ENCODE measurements around the gene HRH3. TPM values are rescaled to one million over a fixed set of nuclear protein-coding genes. Genes with fewer than 3 reads are reported as not detected.
A peak's percentile ranks its signal among the peaks of the same experiment; 100 is the strongest.

The HRH3 gene
- total RNA-seq, 6 donors from 2014 or later = not detected

DNA sequence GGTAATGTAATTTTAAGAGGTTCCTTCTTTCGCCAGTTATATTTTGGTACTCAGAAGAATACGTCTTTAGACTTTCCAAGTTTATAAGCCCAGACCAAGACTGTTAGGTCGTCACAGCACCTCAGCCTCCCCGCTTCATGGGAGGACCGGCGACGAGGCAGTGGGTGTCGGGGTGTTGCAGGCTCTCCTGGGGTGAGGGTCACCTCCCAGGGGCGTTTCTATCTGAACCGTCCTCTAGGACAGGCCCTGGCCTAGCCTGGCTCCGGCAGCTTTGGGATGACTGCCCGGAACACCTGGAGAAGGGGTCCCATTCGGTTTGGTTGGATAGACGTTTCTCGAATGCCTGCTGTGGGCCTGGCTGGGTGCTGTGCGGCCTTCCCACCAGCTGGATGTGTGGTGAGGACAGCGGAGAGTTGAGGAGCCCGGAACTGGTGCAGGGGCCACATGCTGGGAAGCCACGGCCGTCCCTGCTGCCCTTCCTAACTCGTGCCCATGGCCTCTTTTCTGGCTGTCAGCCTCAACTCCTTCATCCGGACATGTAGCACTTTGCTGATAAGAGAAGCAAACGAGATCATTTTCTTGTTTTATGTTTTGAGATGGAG lies 19.3 kb upstream of the HRH3 start:
- peak overlapping the region; percentile 90 to 93 (median 90) for H3K27ac ChIP-seq
- WGBS, 2 donors = 46 to 47% methylated on average over 14 to 23 of the region's 23 CpGs
- H3K36me3 ChIP-seq = peaks cover 0 to 14% (median 0%) of the 10 kb centered on the region in 4 donors
- H3K4me3 ChIP-seq = peak overlapping the region; percentile 86 to 94 (median 92)
- H3K4me1 ChIP-seq = peaks cover 12 to 34% (median 23%) of the 10 kb centered on the region in 4 donors
- H3K27me3 ChIP-seq = no peaks in the 10 kb centered on the region
- no peaks in the 10 kb centered on the region for H3K9me3 ChIP-seq
- no peak for DNase-seq
- no peak for ATAC-seq (ENCODE audit: low FRiP score in 2 of 2)
- TF ChIP-seq POLR2AphosphoS5 (IDR thresholded peaks at IDR 0.05) (no peak), EP300 (IDR thresholded peaks at IDR 0.05) (no peak), POLR2A (IDR thresholded peaks at IDR 0.05) (no peak)
- TF ChIP-seq, protein P1, sequence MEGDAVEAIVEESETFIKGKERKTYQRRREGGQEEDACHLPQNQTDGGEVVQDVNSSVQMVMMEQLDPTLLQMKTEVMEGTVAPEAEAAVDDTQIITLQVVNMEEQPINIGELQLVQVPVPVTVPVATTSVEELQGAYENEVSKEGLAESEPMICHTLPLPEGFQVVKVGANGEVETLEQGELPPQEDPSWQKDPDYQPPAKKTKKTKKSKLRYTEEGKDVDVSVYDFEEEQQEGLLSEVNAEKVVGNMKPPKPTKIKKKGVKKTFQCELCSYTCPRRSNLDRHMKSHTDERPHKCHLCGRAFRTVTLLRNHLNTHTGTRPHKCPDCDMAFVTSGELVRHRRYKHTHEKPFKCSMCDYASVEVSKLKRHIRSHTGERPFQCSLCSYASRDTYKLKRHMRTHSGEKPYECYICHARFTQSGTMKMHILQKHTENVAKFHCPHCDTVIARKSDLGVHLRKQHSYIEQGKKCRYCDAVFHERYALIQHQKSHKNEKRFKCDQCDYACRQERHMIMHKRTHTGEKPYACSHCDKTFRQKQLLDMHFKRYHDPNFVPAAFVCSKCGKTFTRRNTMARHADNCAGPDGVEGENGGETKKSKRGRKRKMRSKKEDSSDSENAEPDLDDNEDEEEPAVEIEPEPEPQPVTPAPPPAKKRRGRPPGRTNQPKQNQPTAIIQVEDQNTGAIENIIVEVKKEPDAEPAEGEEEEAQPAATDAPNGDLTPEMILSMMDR (IDR thresholded peaks at IDR 0.05) = no peak

DNA sequence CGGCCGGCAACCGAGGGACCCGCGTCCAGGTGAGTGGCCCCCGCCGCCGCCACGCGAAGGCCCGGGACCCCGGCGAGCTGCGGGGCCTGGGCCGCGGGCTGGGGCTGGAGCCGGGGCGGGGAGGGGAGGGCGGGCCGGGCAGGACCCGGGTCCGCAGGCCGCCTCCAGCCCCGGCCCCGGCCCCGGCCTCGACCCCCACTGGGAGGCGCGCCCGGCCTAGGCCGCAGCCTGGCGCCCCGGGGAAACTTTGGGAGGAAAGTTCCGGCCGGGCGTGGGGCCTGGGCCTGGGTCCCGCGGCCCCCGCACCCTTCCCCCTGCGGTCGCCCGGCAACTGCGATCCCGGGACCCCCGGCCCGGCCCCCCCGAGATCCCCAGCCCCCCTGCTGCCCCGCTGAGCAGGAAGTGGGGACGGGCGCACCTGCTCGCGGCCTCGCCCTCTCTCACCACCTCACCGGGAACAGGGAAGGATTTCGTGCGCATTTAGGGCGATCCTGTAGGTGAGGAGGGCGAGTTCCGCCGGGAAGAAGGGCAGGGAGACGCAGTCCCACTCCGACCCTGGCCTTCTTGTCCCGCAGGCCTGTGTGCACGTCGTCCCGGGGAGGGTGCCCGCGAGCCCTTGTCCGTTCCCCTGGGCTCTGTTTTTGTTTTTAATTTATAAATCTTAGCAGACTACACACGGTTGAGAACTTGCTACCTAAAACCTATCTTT lies 18.6 kb upstream of the HRH3 start:
- H3K9me3 ChIP-seq = no peaks in the 10 kb centered on the region
- no peaks in the 10 kb centered on the region for H3K27me3 ChIP-seq
- peaks cover 12 to 38% (median 20%) of the 10 kb centered on the region in 4 donors for H3K4me1 ChIP-seq
- 0 to 3% methylated on average over 11 to 44 of the region's 70 CpGs for WGBS, 2 donors
- peak overlapping the region; percentile 86 to 94 (median 92) for H3K4me3 ChIP-seq
- ATAC-seq (ENCODE audit: low FRiP score in 2 of 2) = peak in 1 of 2 donors; percentile 0
- H3K36me3 ChIP-seq = peaks cover 0 to 11% (median 0%) of the 10 kb centered on the region in 4 donors
- TF ChIP-seq POLR2A (IDR thresholded peaks at IDR 0.05) (no peak), EP300 (IDR thresholded peaks at IDR 0.05) (no peak), POLR2AphosphoS5 (IDR thresholded peaks at IDR 0.05) (no peak)
- TF ChIP-seq, protein P1 (IDR thresholded peaks at IDR 0.05) = no peak
- H3K27ac ChIP-seq = peak overlapping the region; percentile 90 to 93 (median 90)
- DNase-seq = peak; percentile 69 to 77

GRCh38 chr20:62237801-62238568 lies 17.9 kb upstream of the HRH3 start, which contains the start of gene OSBPL2:
TSS of gene OSBPL2 (plus strand) at chr20:62238521. CDS start at chr20:62256185, 17,664 bp downstream.
- Histone ChIP-seq H3K9me3 (no peaks in the 10 kb centered on the region), H3K4me1 (peaks cover 12 to 38% (median 20%) of the 10 kb centered on the region in 4 donors), H3K27me3 (no peaks in the 10 kb centered on the region), H3K36me3 (peaks cover 0 to 9% (median 0%) of the 10 kb centered on the region in 4 donors), H3K27ac (peak within 1 kb of the TSS; percentile 90 to 93 (median 90)), H3K4me3 (peak within 1 kb of the TSS; percentile 86 to 94 (median 92))
- peak; percentile 99 for ATAC-seq (ENCODE audit: low FRiP score in 2 of 2)
- TF ChIP-seq, protein P1 (IDR thresholded peaks at IDR 0.05) = peak in 1 of 6 experiments; percentile 18
- TF ChIP-seq EP300 (IDR thresholded peaks at IDR 0.05) (peak in 1 of 4 donors; percentile 11), POLR2AphosphoS5 (IDR thresholded peaks at IDR 0.05) (peak in 1 of 2 donors; percentile 56), POLR2A (IDR thresholded peaks at IDR 0.05) (peak in 1 of 4 donors; percentile 70)
- 1 to 2% methylated on average over 24 to 39 of the region's 55 CpGs for WGBS, 2 donors
- peak; percentile 98 to 100 for DNase-seq

DNA sequence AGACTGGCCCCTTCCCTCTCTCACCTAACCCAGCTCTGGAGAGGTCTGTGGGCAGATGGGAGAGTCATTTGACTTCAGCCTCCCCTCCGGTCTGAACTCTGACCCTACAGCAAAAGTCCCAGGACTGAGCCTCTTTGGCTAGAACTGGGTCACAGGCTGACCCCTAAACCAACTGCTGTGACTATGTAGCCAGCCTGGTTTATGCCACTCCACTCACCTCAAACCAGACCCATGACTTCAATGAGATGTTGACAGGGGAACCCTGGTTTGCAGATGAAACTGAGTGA lies 17.4 kb upstream of the HRH3 start:
- Histone ChIP-seq H3K9me3 (no peaks in the 10 kb centered on the region), H3K36me3 (peaks cover 0 to 4% (median 0%) of the 10 kb centered on the region in 4 donors), H3K4me1 (peaks cover 12 to 38% (median 20%) of the 10 kb centered on the region in 4 donors), H3K27me3 (no peaks in the 10 kb centered on the region), H3K4me3 (peak overlapping the region in 3 of 4 donors; percentile 91 to 94 (median 93)), H3K27ac (peak overlapping the region in 2 of 4 donors; percentile 31 to 90)
- ATAC-seq (ENCODE audit: low FRiP score in 2 of 2) = no peak
- TF ChIP-seq POLR2A (IDR thresholded peaks at IDR 0.05) = no peak
- no peak for TF ChIP-seq POLR2AphosphoS5 (IDR thresholded peaks at IDR 0.05)
- TF ChIP-seq EP300 (IDR thresholded peaks at IDR 0.05) = no peak
- TF ChIP-seq, protein P1 (IDR thresholded peaks at IDR 0.05) = no peak
- 60 to 80% methylated on average over 1 of the region's 1 CpG for WGBS, 2 donors
- DNase-seq = no peak
